T-helper 1 cell treated with Interleukin-12 subunit alpha and Interleukin-12 subunit beta and Interleukin-4 antibody, amounts not matched to agents 30 μg/mL and 1 μg/mL, for 36 hours (primary cell): ENCODE results near the gene RSPH10B.
"Not testable (repeated sequence)": the region's sequence is repeated elsewhere in the genome, so short reads cannot be mapped to it uniquely, and the experiment has no call there.

Experiments
- H3K27ac Mint-ChIP-seq: one replicate; pipeline ENCODE4 v1.8.0; 2021; ENCODE audit warnings: mild to moderate bottlenecking, mixed read lengths
- H3K27me3 Mint-ChIP-seq: one replicate; pipeline ENCODE4 v1.8.0; 2021; ENCODE audit warnings: low read depth, mixed read lengths
- H3K36me3 Mint-ChIP-seq: one replicate; pipeline ENCODE4 v1.8.0; 2021; ENCODE audit warnings: low read depth, mixed read lengths
- H3K4me1 Mint-ChIP-seq: one replicate; pipeline ENCODE4 v1.8.0; 2021; ENCODE audit warnings: low read depth, mixed read lengths
- H3K4me3 Mint-ChIP-seq: one replicate; pipeline ENCODE4 v1.8.0; 2021; ENCODE audit warnings: mild to moderate bottlenecking, moderate library complexity, mixed read lengths
- H3K9me3 Mint-ChIP-seq: one replicate; pipeline ENCODE4 v1.8.0; 2021; ENCODE audit warnings: mixed read lengths

The RSPH10B gene

DNA sequence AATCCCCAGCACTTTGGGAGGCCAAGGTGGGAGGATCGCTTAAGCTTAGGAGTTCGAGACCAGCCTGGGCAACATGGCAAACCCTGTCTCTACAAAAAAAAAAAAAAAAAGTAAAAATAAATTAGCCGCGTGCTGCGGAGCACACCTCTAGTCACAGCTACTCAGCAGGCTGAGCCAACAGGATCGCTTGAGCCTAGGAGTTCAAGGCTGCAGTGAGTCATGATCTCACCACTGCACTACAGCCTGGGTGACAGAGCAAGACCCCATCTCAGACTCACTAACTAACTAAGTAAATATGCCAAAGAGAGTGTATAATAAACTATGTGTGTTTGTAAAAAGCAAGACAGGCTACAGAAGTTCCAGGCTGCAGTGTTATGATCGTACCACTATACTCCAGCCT, 6.7 kb downstream of the RSPH10B start:
- H3K4me3 Mint-ChIP-seq, H3K9me3 Mint-ChIP-seq, H3K4me1 Mint-ChIP-seq, H3K36me3 Mint-ChIP-seq, H3K27ac Mint-ChIP-seq, H3K27me3 Mint-ChIP-seq: not testable (repeated sequence)

DNA sequence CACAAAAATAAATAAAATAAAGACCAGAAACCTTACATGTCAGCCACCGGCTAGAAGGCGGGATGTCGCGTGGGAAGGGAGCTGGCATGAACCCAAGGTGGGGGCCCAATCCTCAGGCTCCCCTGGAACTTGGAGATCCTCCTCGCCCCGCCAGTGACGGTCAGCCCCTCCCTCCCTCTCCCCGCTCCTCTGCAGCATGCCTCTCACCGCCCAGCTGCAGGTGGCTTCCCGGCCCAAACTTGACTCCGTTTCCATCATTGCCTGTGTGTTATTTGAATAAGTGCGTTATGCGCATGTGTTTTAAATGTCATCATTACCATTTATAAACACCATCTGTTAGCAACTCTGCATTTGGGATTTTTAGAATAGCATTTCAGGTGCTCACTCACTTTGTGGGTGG, 7.3 kb downstream of the RSPH10B start:
- H3K4me1 Mint-ChIP-seq, H3K27ac Mint-ChIP-seq, H3K4me3 Mint-ChIP-seq, H3K27me3 Mint-ChIP-seq, H3K9me3 Mint-ChIP-seq, H3K36me3 Mint-ChIP-seq: not testable (repeated sequence)

DNA sequence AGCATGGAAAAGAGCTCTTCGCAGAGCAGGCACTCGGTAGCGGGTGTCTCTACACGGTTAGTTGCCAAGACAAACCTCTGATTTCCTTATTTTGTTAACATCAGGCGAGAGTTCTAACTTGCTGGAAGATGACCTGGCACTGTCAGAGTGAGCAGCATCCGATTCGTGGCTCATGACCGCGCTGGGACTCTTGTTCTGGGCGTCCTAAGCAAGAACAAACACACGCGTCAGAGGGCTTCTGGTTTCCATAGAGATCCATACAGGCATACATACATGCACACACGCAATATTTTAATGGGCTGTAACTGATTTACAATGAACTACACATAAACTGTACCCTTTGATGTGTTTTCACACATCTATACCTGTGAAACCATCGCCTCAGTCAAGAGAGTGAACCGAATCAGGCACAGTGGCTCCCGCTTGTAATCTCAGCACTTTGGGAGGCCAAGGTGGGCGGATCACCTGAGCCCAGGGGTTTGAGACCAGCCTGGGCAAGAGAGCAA, 35.5 kb downstream of the RSPH10B start:
- H3K27me3 Mint-ChIP-seq, H3K36me3 Mint-ChIP-seq, H3K27ac Mint-ChIP-seq, H3K9me3 Mint-ChIP-seq, H3K4me1 Mint-ChIP-seq, H3K4me3 Mint-ChIP-seq: not testable (repeated sequence)

DNA sequence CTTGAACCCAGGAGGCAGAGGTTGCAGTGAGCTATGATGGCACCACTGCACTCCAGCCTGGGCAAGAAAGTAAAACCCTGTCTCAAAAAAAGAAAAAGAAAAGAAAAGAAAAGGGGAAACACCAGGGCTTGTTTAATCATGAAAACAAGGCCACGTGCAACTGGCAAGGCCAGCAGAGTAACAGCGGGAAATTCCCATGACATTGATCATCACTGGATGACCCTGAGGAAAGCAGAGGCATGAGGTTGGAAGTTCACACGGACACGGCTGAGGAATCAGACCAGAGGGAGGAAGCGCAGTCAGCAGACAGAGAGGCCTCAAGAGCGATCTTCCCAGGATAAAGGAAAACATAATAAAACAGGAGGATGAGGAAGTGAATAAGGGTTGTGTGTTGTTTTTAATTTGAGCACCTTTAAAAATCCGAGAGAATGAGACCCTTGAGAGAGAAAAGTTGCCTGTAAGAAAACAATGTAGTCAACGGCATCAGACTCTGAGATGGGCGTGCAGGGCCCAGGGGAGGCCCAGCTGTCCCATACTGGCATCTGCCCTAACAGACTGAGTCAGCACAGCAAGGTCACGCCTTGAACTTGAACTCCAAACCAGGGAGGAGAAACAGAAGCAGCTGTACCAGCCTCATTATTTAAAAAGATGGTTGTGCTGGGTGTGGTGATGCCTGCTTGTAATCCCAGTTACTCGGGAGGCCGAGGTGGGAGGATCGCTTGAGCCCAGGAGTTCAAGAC, 38.4 kb downstream of the RSPH10B start:
- not testable (repeated sequence) for H3K4me3 Mint-ChIP-seq, H3K27me3 Mint-ChIP-seq, H3K27ac Mint-ChIP-seq, H3K36me3 Mint-ChIP-seq, H3K9me3 Mint-ChIP-seq, H3K4me1 Mint-ChIP-seq

DNA sequence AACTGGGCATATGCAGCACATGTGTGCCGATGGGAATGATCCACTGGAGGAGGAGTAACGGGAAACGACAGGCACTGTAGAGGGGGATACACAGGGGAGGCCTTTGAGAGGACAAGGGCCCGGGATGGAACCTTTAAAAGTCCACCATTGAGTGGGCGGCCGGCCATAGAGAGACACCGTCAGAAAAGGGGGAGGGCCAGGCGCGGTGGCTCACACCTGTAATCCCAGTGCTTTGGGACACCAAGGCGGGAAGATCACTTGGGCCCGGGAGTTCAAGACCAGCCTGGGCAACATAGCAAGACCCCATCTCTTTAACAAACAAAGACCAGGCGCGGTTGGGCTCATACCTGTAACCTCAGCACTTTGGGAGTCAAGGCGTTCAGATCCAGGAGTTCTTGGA, 39.2 kb downstream of the RSPH10B start:
- not testable (repeated sequence) for H3K4me3 Mint-ChIP-seq, H3K36me3 Mint-ChIP-seq, H3K27ac Mint-ChIP-seq

DNA sequence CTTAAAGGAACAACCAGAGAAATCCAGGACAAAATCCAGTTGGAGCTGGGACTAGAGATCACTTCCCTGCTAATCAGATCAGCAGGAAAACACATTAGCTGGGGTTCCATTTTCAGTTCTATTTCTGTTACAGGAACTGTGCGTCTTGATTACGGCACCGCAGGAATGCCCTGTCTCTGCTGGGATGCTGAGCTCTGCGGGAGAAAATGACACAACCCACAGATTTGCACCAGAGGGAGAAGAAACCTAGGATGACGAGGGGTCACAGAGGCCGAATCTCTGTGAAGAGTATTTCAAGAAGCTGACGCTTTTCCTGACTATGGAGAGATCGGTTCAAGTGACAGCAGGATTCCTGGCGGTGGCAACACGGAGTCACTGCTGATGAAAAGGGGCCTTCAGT, 40.2 kb downstream of the RSPH10B start:
- H3K4me3 Mint-ChIP-seq, H3K27me3 Mint-ChIP-seq, H3K9me3 Mint-ChIP-seq, H3K27ac Mint-ChIP-seq, H3K36me3 Mint-ChIP-seq, H3K4me1 Mint-ChIP-seq: not testable (repeated sequence)

More for the DNA sequence above, 39.2 kb downstream of the RSPH10B start:
- H3K4me1 Mint-ChIP-seq, H3K9me3 Mint-ChIP-seq, H3K27me3 Mint-ChIP-seq: not testable (repeated sequence)

DNA sequence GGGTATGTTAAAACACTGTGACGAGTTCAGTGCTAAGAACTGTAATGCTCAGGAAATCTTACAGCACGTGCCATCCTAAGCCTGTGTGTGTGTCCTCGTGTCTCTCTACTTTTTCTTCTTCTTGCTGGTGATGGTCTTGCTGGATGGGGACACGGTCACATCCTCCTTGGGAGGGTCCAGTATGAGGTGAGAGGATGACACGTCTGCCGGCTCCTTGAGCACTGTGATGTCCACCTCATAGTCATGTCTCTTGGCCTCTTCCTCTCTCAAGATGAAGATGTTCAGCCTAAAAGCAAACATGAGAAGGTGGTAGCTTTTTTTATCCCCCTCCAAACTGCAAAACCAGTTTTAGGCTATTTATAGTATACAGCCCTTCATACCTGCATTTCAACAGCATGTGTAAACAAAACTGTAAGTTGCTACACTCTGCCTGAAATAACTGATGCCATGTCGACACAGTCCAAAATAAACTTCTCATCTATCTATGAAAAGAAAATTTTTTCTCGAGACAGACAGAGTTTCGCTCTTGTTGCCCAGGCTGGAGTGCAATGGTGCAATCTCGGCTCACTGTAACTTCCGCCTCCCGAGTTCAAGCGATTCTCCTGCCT, 44.1 kb downstream of the RSPH10B start:
- H3K36me3 Mint-ChIP-seq, H3K9me3 Mint-ChIP-seq, H3K27ac Mint-ChIP-seq, H3K4me1 Mint-ChIP-seq, H3K4me3 Mint-ChIP-seq, H3K27me3 Mint-ChIP-seq: not testable (repeated sequence)

DNA sequence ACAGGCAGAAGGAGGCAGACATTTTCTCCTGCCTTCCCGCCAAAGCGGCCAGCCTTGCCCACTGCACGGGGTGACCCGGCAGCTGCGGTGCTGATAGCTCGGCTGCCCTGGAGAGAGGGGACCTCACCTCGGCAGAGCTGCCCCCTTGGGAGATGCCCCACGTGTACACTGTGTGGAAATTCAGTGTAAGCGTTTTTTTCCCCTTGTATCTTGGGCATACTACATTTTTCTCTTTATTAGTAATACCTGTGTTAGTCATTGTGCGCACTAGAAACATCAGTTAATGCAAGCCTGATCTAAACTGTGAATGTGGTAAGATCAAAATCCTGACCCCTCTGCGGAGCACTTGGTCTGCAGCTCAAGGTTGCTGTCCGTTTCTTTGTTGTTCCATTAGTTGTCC, 45.9 kb downstream of the RSPH10B start:
- H3K4me3 Mint-ChIP-seq, H3K27me3 Mint-ChIP-seq, H3K9me3 Mint-ChIP-seq, H3K4me1 Mint-ChIP-seq, H3K27ac Mint-ChIP-seq, H3K36me3 Mint-ChIP-seq: not testable (repeated sequence)

DNA sequence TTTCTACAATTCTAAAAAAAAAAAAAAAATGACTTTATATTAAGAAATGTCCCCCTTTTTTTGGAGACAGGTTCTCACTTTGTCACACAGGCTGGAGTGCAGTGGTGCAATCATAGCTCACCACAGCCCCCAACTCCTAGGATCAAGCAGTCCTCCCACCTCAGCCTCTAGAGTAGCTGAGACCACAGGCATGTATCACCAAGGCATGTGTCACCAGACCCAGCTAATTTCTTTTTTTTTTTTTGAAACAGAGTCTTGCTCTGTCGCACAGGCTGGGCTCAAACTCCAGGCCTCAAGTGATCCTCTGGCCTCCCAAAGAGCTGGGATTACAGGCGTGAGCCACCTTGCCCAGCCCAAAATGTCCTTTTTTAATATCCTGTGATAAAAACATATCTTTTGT, 46.3 kb downstream of the RSPH10B start:
- not testable (repeated sequence) for H3K9me3 Mint-ChIP-seq, H3K27me3 Mint-ChIP-seq, H3K36me3 Mint-ChIP-seq, H3K4me1 Mint-ChIP-seq, H3K4me3 Mint-ChIP-seq, H3K27ac Mint-ChIP-seq

DNA sequence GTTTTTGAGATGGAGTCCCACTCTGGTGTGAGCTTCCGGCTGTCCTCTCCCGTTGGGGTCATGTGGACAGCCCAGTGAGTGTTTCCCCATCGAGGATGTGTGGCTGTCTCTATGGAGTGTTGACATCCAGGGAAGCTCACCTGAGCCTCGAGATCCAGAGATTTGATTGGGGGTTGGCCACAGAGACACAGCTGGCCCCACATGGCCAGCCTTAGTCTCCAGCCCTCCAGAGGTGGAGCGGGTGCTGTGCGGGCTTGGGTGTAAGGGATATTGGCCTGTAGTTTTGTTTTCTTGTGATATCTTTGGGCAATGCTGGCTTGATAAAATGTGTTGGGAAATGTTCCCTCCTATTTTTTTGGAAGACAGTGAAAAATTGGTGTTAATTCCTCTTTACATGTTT, 54.0 kb downstream of the RSPH10B start:
- not testable (repeated sequence) for H3K9me3 Mint-ChIP-seq, H3K36me3 Mint-ChIP-seq, H3K4me3 Mint-ChIP-seq, H3K4me1 Mint-ChIP-seq, H3K27ac Mint-ChIP-seq, H3K27me3 Mint-ChIP-seq

DNA sequence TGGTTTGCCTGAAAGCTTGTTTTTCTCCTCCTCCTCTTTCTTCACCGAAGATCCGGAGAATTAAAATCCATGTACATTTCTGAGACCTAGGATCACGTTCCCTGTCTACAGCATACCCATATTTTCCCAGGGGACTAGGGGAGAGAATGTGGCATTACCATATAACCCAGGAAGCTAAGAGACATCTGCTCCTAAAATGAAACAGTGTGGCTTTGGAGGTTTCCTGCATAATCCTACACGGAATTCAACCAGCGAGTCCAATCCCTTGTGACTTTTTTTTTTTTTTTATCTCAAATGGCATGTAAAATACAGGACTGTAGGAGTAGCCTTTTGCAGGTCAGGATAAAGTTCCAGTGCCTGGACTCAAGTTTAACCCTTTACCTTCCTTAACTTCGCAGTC, 61.7 kb downstream of the RSPH10B start:
- not testable (repeated sequence) for H3K4me1 Mint-ChIP-seq, H3K9me3 Mint-ChIP-seq, H3K27ac Mint-ChIP-seq, H3K4me3 Mint-ChIP-seq, H3K27me3 Mint-ChIP-seq
- peaks cover 10% of the 10 kb centered on the region for H3K36me3 Mint-ChIP-seq

DNA sequence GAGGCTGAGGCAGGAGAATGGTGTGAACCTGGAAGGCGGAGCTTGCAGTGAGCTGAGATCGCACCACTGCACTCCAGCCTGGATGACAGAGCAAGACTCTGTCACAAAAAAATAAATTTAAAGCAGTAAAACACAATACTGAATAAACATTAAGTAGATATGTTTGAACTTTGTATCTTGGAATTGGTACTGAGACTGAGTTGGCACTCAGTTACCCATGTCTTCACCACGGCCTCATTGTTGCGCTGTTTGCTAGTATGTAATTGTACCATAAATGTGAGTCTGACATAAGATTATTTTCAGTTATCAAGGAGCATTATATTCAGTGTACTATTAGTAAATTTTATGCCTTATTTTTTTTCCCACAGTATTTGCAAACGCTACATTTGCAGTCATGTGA, 65.8 kb downstream of the RSPH10B start:
- not testable (repeated sequence) for H3K4me1 Mint-ChIP-seq, H3K27ac Mint-ChIP-seq, H3K9me3 Mint-ChIP-seq, H3K4me3 Mint-ChIP-seq, H3K27me3 Mint-ChIP-seq
- H3K36me3 Mint-ChIP-seq: peaks cover 10% of the 10 kb centered on the region

DNA sequence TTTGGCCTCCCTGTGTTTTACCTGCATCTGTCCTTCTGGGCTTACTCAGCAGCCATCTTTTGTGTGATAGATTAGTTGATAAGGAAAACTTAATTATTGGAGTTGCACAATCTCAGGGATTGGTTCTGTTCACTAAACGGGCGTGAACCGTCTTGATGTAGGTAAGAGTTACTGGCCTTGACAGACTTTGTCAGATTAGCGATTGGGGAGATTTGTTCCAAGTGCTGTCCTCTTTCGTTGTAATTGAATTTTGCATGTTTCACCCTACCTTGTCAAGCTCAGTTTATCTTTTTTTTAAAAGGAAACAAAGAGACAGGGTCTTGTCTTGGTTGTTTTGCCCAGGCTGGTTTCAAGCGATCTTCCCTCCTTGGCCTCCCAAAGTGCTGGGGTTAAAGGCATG, 67.5 kb downstream of the RSPH10B start:
- peaks cover 10% of the 10 kb centered on the region for H3K36me3 Mint-ChIP-seq

DNA sequence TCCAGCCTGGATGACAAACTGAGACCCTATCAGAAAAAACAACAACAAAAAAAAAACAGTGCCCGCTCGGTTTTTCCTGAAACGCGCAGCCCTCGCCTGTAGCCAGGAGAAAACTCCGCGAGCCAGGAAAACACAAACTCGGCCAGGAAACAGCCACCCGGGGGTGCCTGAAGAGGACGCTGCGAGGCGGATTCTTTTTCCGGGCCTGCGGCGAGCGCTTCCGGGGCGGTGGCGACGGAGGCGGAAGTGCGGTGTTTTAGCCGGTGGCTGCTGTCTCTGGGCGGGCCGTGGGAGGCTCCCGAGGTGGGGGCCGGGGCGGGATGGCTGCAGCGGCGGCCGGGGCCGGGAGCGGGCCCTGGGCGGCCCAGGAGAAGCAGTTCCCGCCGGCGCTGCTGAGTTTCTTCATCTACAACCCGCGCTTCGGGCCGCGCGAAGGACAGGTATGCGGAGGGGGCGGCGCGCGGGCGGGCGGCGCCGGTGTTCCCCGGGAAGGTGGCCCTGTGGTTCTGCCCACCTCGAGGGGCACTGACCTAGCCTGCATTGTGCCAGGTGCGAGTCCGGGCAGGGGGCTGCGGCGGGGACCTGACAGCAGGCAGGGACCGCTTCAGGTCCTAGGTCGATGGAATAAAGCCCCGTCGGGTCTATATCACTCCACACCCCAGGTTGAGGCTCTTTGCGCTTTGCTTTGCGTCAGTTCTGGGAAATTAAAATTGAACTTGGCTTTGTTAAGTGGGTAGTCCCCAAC, 71.8 kb downstream of the RSPH10B start, which contains the start of gene CCZ1:
TSS of gene CCZ1 (plus strand) at position 254 of the 745 bp plus-strand sequence. CDS start at position 321, 67 bp downstream.
- H3K4me1 Mint-ChIP-seq, H3K36me3 Mint-ChIP-seq, H3K27me3 Mint-ChIP-seq, H3K9me3 Mint-ChIP-seq: not testable (repeated sequence)
- Mint-ChIP-seq H3K4me3 (peak within 1 kb of the TSS; percentile 84), H3K27ac (peak within 1 kb of the TSS; percentile 81)

More for the DNA sequence above, 67.5 kb downstream of the RSPH10B start:
- H3K4me3 Mint-ChIP-seq, H3K4me1 Mint-ChIP-seq, H3K27me3 Mint-ChIP-seq, H3K9me3 Mint-ChIP-seq, H3K27ac Mint-ChIP-seq: not testable (repeated sequence)

DNA sequence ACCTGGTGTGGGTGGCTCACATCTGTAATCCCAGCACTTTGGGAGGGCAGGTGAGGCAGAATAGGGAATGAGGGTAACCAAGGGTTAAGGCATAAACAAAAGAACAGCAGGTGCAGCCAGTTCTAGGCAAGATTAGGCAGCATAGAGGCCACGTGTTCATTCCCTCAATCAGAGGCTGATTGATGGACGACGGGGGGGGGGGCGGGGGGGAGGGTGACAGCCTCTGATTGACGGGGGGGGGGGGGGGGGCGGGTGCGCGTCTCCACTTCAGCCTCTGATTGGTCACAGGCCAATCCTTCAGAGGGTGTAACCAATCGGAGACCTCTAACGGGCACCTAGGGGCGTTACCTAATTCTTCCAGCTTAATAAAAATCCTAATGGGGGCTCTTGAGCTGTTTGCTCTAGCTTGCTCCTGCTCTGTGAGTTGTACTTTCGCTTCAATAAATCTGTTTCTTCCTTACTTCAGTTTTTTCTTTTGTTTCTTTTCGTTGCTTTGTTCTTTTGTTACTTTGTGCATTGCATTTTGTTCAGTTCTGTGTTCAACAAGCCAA, 73.0 kb downstream of the RSPH10B start:
- not testable (repeated sequence) for H3K4me1 Mint-ChIP-seq, H3K27me3 Mint-ChIP-seq, H3K36me3 Mint-ChIP-seq, H3K9me3 Mint-ChIP-seq
- peak overlapping the region; percentile 63 for H3K27ac Mint-ChIP-seq
- peak overlapping the region; percentile 48 for H3K4me3 Mint-ChIP-seq
